ENCODE data around the gene FAM177B. TPM values are rescaled to one million over a fixed set of nuclear protein-coding genes. Genes with fewer than 3 reads are reported as not detected.

Gene FAM177B
- total and polyA plus RNA-seq, 4 donors: 0.08 to 0.66 (median 0.40) TPM; not detected in 1

DNA sequence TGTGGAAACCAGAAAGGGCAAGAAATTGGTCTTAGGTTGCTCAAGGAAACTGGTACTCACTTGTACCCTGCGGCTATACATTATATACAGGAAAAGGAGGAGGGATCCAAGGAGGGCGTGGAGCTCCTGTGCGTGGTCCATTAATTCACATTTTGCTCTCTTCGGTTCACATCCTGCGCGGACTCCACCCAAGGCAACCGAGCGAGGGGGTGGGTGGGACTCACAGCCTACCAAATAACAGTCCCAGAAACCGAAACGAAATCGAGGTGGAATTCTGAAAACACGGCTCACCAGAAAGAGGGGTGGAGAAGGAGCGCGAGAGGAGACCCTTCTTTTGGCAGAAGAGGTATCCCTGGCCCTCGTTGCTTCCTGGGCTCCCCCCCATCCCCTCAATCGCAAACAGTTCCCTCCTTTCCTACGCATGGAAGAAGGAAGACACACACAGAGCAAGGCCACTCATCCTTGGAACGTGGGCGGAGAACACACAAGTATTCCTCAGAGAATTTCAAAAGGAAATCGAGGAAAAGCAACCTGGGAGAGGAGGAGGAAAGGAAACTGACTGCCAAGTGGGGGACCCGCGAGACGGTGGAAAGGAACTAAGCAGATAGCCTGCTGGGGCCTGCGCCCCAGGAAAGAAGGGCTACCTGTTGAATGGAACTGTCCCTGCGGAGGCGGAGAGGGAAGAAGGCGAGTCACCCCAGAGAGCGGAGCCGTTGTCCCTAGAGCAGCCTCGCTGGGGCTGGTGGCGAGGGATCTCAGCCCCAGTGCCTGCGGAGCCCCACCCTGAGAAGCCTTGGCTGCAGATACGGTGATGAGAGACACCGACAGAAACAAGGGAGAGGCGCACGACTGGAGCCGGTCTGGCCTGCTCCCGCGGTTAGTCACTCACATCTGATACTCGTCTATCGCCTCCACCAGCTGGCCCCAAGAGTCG lies 25.4 kb upstream of the FAM177B start:
- peaks cover 6% of the 10 kb centered on the region for H3K36me3 ChIP-seq (ENCODE audit: control insufficient read depth, insufficient read depth, low read length)
- H3K4me3 ChIP-seq (ENCODE audit: low read depth, low read length): peak overlapping the region; percentile 94
- peak in 5 of 6 donors; percentile 17 to 68 (median 31) for DNase-seq (ENCODE audit: low read depth in 4 of 6, low spot score in 6 of 6)
- no peaks in the 10 kb centered on the region for H3K27me3 ChIP-seq (ENCODE audit: control insufficient read depth, insufficient read depth, low read length)
- H3K4me1 ChIP-seq (ENCODE audit: control insufficient read depth, insufficient read depth, low read length): peaks cover 11% of the 10 kb centered on the region
- 0% methylated on average over 23 of the region's 42 CpGs for WGBS (ENCODE audit: insufficient coverage)
- H3K27ac ChIP-seq (ENCODE audit: low read depth, low read length): peak overlapping the region; percentile 99
- H3K9me3 ChIP-seq (ENCODE audit: control insufficient read depth, insufficient read depth, low read length): no peaks in the 10 kb centered on the region

DNA sequence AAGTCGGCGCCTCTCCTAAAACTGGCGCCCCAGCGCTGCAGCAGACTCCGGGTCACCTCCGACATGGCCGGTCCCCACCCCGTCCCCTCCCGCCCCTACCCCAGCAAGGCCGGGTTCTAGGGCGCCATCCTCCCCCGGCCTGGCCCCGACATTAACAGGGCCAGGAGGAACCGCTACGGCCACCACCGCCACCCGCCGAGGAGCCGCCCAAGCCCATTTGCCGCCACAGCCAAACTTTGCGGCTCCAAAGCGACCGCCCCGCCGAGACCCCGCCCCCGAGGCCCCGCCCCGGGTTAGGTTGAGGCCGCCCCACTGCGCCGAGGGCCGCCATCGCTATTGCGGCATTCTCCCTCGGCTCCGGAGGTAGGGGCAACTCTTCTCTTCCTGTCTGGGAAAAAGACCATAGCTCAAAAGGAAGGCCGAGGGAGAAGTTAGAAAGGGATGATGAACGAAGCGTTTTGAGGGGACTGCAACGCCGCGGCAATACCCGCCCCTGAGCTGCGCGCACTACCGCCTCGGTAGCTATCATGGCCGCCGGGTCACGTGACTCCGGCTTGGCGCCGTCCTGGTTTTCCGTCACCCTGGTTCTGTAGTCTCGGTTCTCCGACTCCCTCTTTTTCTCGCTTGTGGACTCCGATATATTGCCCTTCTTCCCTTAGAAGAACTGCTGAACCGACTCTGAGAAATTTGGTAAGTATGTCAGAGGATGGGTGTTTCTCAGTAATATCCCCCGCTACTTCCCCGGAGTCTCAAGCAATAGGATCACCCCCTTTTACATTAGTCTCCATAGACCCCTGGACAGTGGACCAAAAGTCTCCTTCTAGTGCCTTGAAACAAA lies 24.5 kb upstream of the FAM177B start, which contains the start of the genes AIDA and BROX:
Gene AIDA, minus strand, starts transcription at position 239 of the 838 bp plus-strand sequence. Its CDS starts 174 bp downstream, at position 65.
Gene BROX, plus strand, starts transcription at position 312 of the 838 bp plus-strand sequence. CDS start 3,136 bp downstream, outside the sequence.
- Histone ChIP-seq H3K27me3 (ENCODE audit: control insufficient read depth, insufficient read depth, low read length) (no peaks in the 10 kb centered on the region), H3K9me3 (ENCODE audit: control insufficient read depth, insufficient read depth, low read length) (no peaks in the 10 kb centered on the region), H3K27ac (ENCODE audit: low read depth, low read length) (peak within 1 kb of the TSS; percentile 99), H3K4me1 (ENCODE audit: control insufficient read depth, insufficient read depth, low read length) (peaks cover 11% of the 10 kb centered on the region), H3K36me3 (ENCODE audit: control insufficient read depth, insufficient read depth, low read length) (peaks cover 6% of the 10 kb centered on the region), H3K4me3 (ENCODE audit: low read depth, low read length) (peak within 1 kb of the TSS; percentile 94)
- WGBS (ENCODE audit: insufficient coverage): 0% methylated on average over 45 of the region's 62 CpGs
- DNase-seq (ENCODE audit: low read depth in 4 of 6, low spot score in 6 of 6): peak; percentile 82 to 97 (median 92)

DNA sequence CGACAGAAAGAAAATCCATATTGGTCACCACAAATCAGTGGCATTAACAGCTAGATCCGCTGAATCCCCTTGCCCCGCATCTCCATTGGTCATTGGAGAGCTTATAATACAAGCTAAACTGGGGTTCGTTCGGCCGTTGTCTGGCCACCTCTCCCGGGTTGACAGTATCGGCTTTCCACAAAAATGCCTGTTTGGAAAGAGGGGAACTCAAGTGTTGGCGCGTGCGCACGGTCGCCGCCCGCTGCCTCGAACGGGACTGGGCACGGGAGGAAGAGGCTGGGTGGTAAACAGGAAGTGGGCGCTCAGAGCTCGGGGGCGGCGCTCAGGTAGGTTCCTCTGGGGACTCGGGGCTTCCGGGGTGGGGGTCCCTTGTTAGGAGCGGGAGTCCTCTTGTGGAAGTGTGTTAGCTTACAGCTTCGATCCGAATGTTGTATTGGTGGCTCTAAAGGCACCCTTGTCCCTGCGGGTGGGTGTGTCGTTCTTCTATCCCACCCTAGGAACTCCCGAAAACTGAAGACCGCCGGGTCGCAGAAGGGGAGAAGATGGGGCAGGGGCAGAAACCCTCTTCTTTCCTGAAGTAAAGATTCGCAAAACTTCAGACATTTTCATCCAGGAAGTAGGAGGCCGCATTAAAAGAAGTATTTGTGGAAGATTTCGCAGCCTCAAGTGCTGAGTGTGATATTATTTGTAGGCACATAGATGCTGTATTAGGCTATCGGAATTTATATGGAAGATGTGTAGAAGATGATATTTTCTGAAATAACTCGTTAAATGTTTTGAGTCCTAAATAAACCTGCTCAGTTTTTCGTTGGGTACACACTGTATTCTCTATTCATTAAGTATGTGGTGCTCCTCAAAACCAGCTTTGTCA lies 23.7 kb upstream of the FAM177B start:
- H3K9me3 ChIP-seq (ENCODE audit: control insufficient read depth, insufficient read depth, low read length): no peaks in the 10 kb centered on the region
- under 1% methylated on average over 29 of the region's 39 CpGs for WGBS (ENCODE audit: insufficient coverage)
- peaks cover 5% of the 10 kb centered on the region for H3K36me3 ChIP-seq (ENCODE audit: control insufficient read depth, insufficient read depth, low read length)
- peak overlapping the region; percentile 94 for H3K4me3 ChIP-seq (ENCODE audit: low read depth, low read length)
- H3K27ac ChIP-seq (ENCODE audit: low read depth, low read length): peak overlapping the region; percentile 99
- DNase-seq (ENCODE audit: low read depth in 4 of 6, low spot score in 6 of 6): peak; percentile 92 to 99 (median 95)
- H3K27me3 ChIP-seq (ENCODE audit: control insufficient read depth, insufficient read depth, low read length): no peaks in the 10 kb centered on the region
- peaks cover 11% of the 10 kb centered on the region for H3K4me1 ChIP-seq (ENCODE audit: control insufficient read depth, insufficient read depth, low read length)

DNA sequence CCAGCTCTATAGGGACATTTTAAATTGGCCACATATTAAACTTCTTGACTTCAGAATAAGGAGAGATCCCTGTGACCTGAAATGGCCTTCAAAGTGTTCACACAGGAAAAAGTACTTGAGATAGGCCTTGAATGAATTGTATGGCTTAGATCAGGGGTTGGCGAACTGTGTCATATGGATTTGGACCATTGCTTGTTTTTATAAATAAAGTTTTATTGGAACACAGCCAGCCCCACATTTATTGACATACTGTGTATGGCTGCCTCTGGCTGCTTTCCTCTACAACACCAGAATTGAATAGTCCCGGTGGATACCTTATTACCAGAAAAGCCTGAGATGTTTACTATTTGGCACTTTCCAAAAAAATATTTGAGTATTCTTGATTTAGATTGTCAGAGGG lies 20.6 kb upstream of the FAM177B start:
- peaks cover 9% of the 10 kb centered on the region for H3K4me1 ChIP-seq (ENCODE audit: control insufficient read depth, insufficient read depth, low read length)
- H3K27me3 ChIP-seq (ENCODE audit: control insufficient read depth, insufficient read depth, low read length): no peaks in the 10 kb centered on the region
- no peak for DNase-seq (ENCODE audit: low read depth in 4 of 6, low spot score in 6 of 6)
- WGBS (ENCODE audit: insufficient coverage): no CpG with 5 or more reads among the region's 2 CpGs
- H3K27ac ChIP-seq (ENCODE audit: low read depth, low read length): no peak overlapping the region
- H3K9me3 ChIP-seq (ENCODE audit: control insufficient read depth, insufficient read depth, low read length): no peaks in the 10 kb centered on the region
- H3K4me3 ChIP-seq (ENCODE audit: low read depth, low read length): no peak overlapping the region
- peaks cover 7% of the 10 kb centered on the region for H3K36me3 ChIP-seq (ENCODE audit: control insufficient read depth, insufficient read depth, low read length)

DNA sequence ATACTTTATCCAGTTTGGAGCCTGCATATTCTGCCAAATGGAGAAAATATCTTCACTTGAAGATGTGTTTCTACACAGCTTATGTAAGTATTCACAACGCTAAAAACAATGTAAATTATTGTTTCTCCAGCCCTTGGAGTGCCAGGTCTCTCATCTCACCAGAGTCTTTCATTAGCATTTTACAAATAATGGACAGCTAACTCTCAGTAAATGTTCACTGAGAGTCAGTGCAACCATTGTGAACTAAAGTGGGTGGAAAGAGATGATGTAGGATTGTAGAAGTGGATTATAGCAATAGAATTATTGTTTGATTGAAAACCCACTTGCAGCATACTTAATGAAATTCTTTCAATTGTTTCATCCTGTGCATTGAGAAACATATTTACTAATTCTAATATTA lies 8.3 kb upstream of the FAM177B start:
- no peaks in the 10 kb centered on the region for H3K4me1 ChIP-seq (ENCODE audit: control insufficient read depth, insufficient read depth, low read length)
- no peaks in the 10 kb centered on the region for H3K27me3 ChIP-seq (ENCODE audit: control insufficient read depth, insufficient read depth, low read length)
- WGBS (ENCODE audit: insufficient coverage): no CpG with 5 or more reads among the region's 1 CpG
- peaks cover 15% of the 10 kb centered on the region for H3K36me3 ChIP-seq (ENCODE audit: control insufficient read depth, insufficient read depth, low read length)
- no peaks in the 10 kb centered on the region for H3K9me3 ChIP-seq (ENCODE audit: control insufficient read depth, insufficient read depth, low read length)
- DNase-seq (ENCODE audit: low read depth in 4 of 6, low spot score in 6 of 6): no peak
- H3K27ac ChIP-seq (ENCODE audit: low read depth, low read length): no peak overlapping the region
- no peak overlapping the region for H3K4me3 ChIP-seq (ENCODE audit: low read depth, low read length)

DNA sequence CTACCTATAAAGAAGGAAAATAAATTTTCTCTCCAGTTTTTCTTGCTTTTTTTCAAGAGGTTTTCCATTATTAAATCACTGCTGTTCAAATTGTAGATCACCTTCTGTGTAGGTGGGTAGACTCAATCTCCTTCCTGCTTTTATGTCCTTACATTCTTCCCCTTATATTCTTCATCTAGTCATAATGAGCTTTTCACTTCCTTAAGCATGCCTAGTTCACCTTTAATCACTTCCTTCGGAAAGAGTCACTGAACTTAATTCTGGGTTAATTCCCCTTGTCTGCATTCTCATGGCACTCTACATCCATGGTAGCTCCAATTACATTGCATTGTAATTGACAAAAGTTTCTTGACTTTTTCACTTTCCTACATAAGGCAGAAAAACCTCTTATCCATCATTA lies 6.1 kb upstream of the FAM177B start:
- H3K27ac ChIP-seq (ENCODE audit: low read depth, low read length): no peak overlapping the region
- H3K4me1 ChIP-seq (ENCODE audit: control insufficient read depth, insufficient read depth, low read length): no peaks in the 10 kb centered on the region
- WGBS (ENCODE audit: insufficient coverage): 100% methylated on average over 1 of the region's 1 CpG

GRCh38 chr1:222732216-222733159 lies 4.5 kb upstream of the FAM177B start:
- peaks cover 3% of the 10 kb centered on the region for H3K36me3 ChIP-seq (ENCODE audit: control insufficient read depth, insufficient read depth, low read length)
- no peaks in the 10 kb centered on the region for H3K9me3 ChIP-seq (ENCODE audit: control insufficient read depth, insufficient read depth, low read length)
- no peak for DNase-seq (ENCODE audit: low read depth in 4 of 6, low spot score in 6 of 6)
- H3K27ac ChIP-seq (ENCODE audit: low read depth, low read length): no peak overlapping the region
- no peaks in the 10 kb centered on the region for H3K4me1 ChIP-seq (ENCODE audit: control insufficient read depth, insufficient read depth, low read length)
- WGBS (ENCODE audit: insufficient coverage): no CpG with 5 or more reads among the region's 3 CpGs
- H3K27me3 ChIP-seq (ENCODE audit: control insufficient read depth, insufficient read depth, low read length): no peaks in the 10 kb centered on the region
- no peak overlapping the region for H3K4me3 ChIP-seq (ENCODE audit: low read depth, low read length)

More for the DNA sequence above, 6.1 kb upstream of the FAM177B start:
- H3K27me3 ChIP-seq (ENCODE audit: control insufficient read depth, insufficient read depth, low read length): no peaks in the 10 kb centered on the region
- no peak for DNase-seq (ENCODE audit: low read depth in 4 of 6, low spot score in 6 of 6)
- H3K36me3 ChIP-seq (ENCODE audit: control insufficient read depth, insufficient read depth, low read length): peaks cover 10% of the 10 kb centered on the region
- no peak overlapping the region for H3K4me3 ChIP-seq (ENCODE audit: low read depth, low read length)
- H3K9me3 ChIP-seq (ENCODE audit: control insufficient read depth, insufficient read depth, low read length): no peaks in the 10 kb centered on the region

DNA sequence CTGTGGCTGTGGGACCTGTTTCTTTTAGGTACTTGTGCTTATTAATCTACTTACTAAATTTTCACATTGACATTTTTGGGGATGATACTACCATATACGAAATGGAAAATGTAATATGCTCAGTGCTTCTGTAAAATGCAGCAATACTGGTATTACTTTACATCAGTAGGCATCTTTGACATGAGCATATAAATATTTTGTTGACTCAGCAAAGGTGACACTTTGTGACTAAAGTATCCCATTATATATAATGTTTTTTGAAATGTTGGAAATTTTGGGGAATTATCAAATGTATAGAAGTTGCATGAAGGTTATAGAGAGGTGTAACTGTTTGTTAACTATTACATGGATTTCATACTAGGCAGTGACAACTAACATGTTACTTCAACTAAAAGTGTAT lies 2.3 kb upstream of the FAM177B start:
- H3K27me3 ChIP-seq (ENCODE audit: control insufficient read depth, insufficient read depth, low read length): no peaks in the 10 kb centered on the region
- no peaks in the 10 kb centered on the region for H3K9me3 ChIP-seq (ENCODE audit: control insufficient read depth, insufficient read depth, low read length)
- no peaks in the 10 kb centered on the region for H3K4me1 ChIP-seq (ENCODE audit: control insufficient read depth, insufficient read depth, low read length)
- no peak overlapping the region for H3K27ac ChIP-seq (ENCODE audit: low read depth, low read length)
- no CpG with 5 or more reads among the region's 1 CpG for WGBS (ENCODE audit: insufficient coverage)
- DNase-seq (ENCODE audit: low read depth in 4 of 6, low spot score in 6 of 6): no peak
- no peak overlapping the region for H3K4me3 ChIP-seq (ENCODE audit: low read depth, low read length)
- H3K36me3 ChIP-seq (ENCODE audit: control insufficient read depth, insufficient read depth, low read length): peaks cover 3% of the 10 kb centered on the region
